Astrocyte of the cerebellum (primary cell): ENCODE measurements around the gene RBMS3.

Experiments
- DNase-seq: peaks from one replicate; pipeline ENCODE4 v3.0.0-alpha.2; 2011; ENCODE audit warnings: low read depth
- H3K4me3 ChIP-seq: 2 replicates; pipeline ENCODE4 v1.5.1; 2011; ENCODE audit warnings: mild to moderate bottlenecking, low read depth, low read length, moderate library complexity
- in situ Hi-C: cut with HindIII; loops from 2 replicates; pipeline ENCODE4 v1.10.0; 2017; ENCODE audit warnings: low sequenced_read_pairs
- TF ChIP-seq, protein P1 (sequence below): IDR thresholded peaks from 2 replicates; pipeline ENCODE4 v1.5.1; 2012; ENCODE audit warnings: low read length, low read depth, moderate library complexity, mild to moderate bottlenecking; ENCODE audit errors: missing control alignments

RBMS3 gene

DNA sequence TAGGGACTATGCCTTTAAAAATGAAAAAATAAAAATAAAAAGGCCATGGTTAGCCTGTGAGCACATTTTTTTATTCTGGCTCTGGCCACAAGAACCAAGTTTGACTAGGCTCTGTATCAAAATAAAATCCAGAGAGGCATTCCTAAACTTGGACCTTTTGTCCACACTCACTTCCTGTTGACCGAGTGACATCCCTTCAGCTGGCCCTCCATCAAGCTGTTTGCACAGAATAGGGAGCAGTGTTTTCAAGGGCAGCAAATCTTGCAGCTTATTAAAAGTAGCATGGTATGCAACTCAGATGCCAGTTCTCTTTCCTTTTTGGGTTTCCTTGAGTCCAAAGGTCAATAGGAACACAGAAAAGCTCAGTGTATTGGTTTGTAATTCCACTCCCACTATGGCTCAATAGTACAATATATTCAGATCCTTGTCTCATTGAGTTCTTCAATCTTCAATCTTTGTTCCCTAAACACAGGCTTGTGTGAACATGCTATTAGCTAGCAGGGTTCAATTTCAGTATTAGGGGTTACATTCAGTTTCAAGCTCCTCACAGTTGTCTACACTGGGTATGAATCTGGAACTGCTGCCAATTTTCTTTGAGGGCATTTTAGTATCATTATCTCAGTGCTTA, 244.5 kb downstream of the RBMS3 start:
- TF ChIP-seq, protein P1, sequence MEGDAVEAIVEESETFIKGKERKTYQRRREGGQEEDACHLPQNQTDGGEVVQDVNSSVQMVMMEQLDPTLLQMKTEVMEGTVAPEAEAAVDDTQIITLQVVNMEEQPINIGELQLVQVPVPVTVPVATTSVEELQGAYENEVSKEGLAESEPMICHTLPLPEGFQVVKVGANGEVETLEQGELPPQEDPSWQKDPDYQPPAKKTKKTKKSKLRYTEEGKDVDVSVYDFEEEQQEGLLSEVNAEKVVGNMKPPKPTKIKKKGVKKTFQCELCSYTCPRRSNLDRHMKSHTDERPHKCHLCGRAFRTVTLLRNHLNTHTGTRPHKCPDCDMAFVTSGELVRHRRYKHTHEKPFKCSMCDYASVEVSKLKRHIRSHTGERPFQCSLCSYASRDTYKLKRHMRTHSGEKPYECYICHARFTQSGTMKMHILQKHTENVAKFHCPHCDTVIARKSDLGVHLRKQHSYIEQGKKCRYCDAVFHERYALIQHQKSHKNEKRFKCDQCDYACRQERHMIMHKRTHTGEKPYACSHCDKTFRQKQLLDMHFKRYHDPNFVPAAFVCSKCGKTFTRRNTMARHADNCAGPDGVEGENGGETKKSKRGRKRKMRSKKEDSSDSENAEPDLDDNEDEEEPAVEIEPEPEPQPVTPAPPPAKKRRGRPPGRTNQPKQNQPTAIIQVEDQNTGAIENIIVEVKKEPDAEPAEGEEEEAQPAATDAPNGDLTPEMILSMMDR = no peak
- in situ Hi-C loops = no loop called here
- H3K4me3 ChIP-seq = no peak overlapping the region
- DNase-seq = peak; percentile 31

DNA sequence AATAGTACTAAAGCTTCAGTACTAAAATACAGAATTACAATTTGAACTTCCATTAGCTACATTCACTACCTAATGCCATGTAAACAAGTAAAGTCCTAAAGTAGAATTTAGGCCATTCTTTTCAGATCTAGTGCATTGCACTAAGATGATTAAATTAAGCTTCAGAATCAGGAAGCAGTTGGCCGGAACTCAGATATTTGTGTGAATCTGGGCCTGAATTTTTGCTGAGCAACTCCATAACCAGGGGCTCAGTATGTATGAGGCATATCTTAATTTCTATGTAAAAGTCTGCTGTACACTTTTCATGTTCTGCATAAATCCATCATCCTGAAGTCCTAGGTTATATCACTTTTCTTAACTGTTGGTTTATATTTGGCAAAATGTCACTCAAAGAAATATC, 246.4 kb downstream of the RBMS3 start:
- H3K4me3 ChIP-seq = no peak overlapping the region
- TF ChIP-seq, protein P1 = no peak
- in situ Hi-C loops = no loop called here
- no peak for DNase-seq

DNA sequence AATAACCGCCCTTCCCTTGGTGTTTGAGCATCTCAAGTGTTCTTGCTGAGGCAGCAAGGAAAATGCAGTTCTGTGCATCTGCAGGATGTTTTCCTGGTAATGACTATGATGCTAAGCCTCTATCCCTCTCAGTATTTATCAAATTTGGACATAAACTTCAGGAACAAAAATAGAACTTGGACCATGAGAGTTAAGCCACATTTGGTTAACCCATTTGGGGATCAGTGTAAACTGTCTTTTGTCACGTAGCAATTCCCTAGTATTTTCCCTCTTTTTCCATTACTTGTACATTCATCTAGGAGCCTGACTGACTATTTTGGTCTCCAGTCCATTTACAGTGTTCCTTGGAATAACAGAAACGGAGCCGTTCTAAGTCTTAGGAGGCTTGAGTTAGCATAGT, 250.8 kb downstream of the RBMS3 start:
- no peak overlapping the region for H3K4me3 ChIP-seq
- TF ChIP-seq, protein P1 = no peak

DNA sequence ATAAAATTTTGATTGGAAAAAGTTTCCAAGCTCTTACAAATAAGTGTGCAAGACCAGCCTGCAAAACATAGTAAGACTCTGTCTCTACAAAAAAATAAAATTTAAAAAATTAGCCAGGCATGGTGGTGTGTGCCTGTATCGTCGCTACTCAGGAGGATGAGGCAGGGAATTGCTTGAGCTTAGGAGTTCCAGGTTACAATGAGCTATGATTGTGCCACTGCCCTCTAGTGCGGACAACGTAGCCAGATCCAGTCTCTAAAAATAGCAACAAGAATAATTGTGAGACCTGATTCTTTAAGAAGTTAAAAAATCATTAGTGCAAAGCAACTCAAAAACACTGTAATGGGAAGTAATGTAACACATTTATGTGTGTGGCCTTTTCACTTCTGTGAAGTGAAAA, 251.6 kb downstream of the RBMS3 start:
- no peak for DNase-seq
- no peak overlapping the region for H3K4me3 ChIP-seq
- in situ Hi-C loops = no loop called here
- TF ChIP-seq, protein P1 = no peak

More for the DNA sequence above, 250.8 kb downstream of the RBMS3 start:
- in situ Hi-C loops = no loop called here
- no peak for DNase-seq

DNA sequence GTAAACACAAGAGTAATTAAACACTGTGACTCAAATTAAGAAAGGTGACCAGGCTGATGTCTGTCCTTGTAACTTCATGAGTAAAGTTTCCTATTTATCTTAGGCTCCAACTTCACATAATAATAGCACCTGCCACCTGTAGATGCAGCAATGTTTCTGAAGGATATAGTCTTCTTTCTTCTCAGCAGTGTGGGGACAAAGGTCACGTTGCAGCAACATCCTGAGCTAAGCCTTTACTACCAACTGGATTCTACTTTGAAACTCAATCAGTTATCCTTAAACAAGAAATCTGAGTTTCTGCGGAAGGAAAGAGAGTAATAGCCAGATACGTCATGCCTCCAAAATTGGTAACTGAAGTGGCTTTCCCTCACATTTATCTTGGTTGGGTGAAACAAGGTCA, 253.1 kb downstream of the RBMS3 start:
- no peak overlapping the region for H3K4me3 ChIP-seq
- TF ChIP-seq, protein P1 = no peak
- in situ Hi-C loops = no loop called here
- no peak for DNase-seq

DNA sequence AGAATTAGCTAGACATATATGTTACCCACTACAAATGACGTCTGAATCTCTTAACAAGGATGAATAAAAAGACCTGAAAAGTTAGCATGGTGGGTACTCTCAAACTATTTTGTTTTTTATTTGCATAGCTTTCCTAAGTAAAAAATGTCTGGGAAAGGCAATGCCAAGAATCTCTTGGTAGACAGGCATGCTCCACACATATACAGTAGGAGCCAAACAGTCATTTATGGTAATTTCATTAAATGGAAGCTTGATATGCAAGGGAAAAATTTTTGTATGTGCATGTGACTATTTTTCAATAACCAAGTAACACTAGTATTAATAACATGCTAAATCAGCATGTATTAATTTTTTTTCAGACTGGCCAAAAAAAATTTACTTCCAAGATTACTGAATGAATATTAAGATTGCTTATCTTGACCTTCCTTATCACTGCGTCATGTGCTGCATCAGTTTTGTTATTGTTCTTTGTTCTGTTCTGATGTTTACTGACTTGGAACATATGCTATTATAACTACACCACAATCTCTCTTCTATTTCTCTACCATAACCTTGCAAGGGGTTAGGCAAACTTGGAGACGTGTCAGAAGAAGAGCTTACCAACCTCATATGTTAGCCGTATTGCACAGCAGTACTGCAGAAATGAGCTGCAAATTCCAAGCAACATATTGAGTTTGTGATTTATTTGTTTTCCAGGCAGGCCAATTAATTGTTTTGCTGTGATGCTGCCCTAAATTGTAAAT, 255.3 kb downstream of the RBMS3 start:
- DNase-seq = no peak
- H3K4me3 ChIP-seq = no peak overlapping the region
- TF ChIP-seq, protein P1 = no peak
- in situ Hi-C loops = no loop called here
